HCT116 (cell line): Measurements from ENCODE around the gene RNF145. TPM values are rescaled to one million over a fixed set of nuclear protein-coding genes. Genes with fewer than 3 reads are reported as not detected.

ENCODE experiments used
- ATAC-seq: fragments of 200-7000 bp; cut with Tn5 transposase; 2 replicates; pipeline ENCODE4 v1.9.1; 2020; ENCODE audit warnings: mild to moderate bottlenecking, moderate library complexity
- BruUV-seq: library from RNA; stranded (reverse); fragments of 400-500 nt; replicated peaks from 2 replicates; lab custom pipeline; 2021; lab: Mats Ljungman, UMichigan
- CTCF ChIA-PET: fragments of 300-600 bp; sonication (Branson Sonifier 250); formaldehyde crosslinking; loops from one replicate; lab custom pipeline; 2021; ENCODE audit warnings: antibody characterized with exemption; lab: Charles Lee
- POLR2A ChIA-PET: fragments of 300-600, 350-600 bp; sonication (Branson Sonifier 250); formaldehyde crosslinking; loops from one replicate; lab custom pipeline; 2021; ENCODE audit warnings: antibody characterized with exemption; lab: Charles Lee
- RAD21 ChIA-PET, 2 experiments: fragments of 300-600 bp; sonication (Branson Sonifier 250); formaldehyde crosslinking; loops; one replicate each; lab custom pipeline; 2023; ENCODE audit warnings: low total read pairs in 2 of 2; ENCODE audit not compliant: uncharacterized antibody in 2 of 2, unreplicated experiment in 2 of 2, low non-redundant PET in 1 of 2; lab: Charles Lee
- DNase-seq: peaks from one replicate; pipeline ENCODE4 v3.0.0-alpha.2; 2010; ENCODE audit warnings: low read depth, low spot score
- H2AFZ ChIP-seq: fragments of 200-600 bp; shearing (Covaris generic), sonication (generic); 2 replicates; pipeline ENCODE4 v1.6.1; 2017; ENCODE audit warnings: low read depth, mixed run types, mixed read lengths, antibody characterized with exemption, low read length; ENCODE audit not compliant: poor library complexity, severe bottlenecking
- H3K27ac ChIP-seq: 2 replicates; pipeline ENCODE4 v1.5.1; 2012; ENCODE audit warnings: low read depth, low read length
- H3K27me3 ChIP-seq: fragments of 200-600 bp; sonication (generic); 2 replicates; pipeline ENCODE4 v1.6.1; 2016; ENCODE audit warnings: mixed run types, low read length, mixed read lengths; ENCODE audit not compliant: insufficient read depth
- H3K36me3 ChIP-seq, 2 experiments: fragments of 200-500 bp in 1 of 2; fragments of 200-600 bp in 1 of 2; sonication (Bioruptor generic) in 1 of 2; sonication (generic) in 1 of 2; 2 replicates each; pipeline versions ENCODE4 v1.5.1 to v1.6.1; 2014 to 2016; ENCODE audit warnings: low read length in 2 of 2, inconsistent platforms in 1 of 2, mixed read lengths in 1 of 2, mixed run types in 1 of 2; ENCODE audit not compliant: insufficient read depth in 2 of 2, control insufficient read depth in 1 of 2
- H3K4me1 ChIP-seq, 2 experiments: fragments of 200-600 bp in 1 of 2; sonication (generic) in 1 of 2; 2 replicates each; pipeline versions ENCODE4 v1.5.1 to v1.6.1; 2012 to 2017; ENCODE audit warnings: low read length in 2 of 2, inconsistent platforms in 1 of 2, mild to moderate bottlenecking in 1 of 2, mixed read lengths in 1 of 2, mixed run types in 1 of 2, moderate library complexity in 1 of 2; ENCODE audit not compliant: insufficient read depth in 2 of 2, control insufficient read depth in 1 of 2
- H3K4me2 ChIP-seq: fragments of 200-600 bp; sonication (generic); 2 replicates; pipeline ENCODE4 v1.6.1; 2017; ENCODE audit warnings: mixed run types, low read length, mixed read lengths
- H3K4me3 ChIP-seq, 2 experiments: fragments of 200-600 bp in 1 of 2; sonication (generic) in 1 of 2; replicated peaks in 1 of 2; 2 replicates each; pipeline ENCODE4 v1.5.1; 2011 to 2016; ENCODE audit warnings: low read length in 2 of 2, control low read depth in 1 of 2, low read depth in 1 of 2, mild to moderate bottlenecking in 1 of 2, mixed read lengths in 1 of 2, mixed run types in 1 of 2
- H3K79me2 ChIP-seq: fragments of 200-600 bp; sonication (generic); 2 replicates; pipeline ENCODE4 v1.6.1; 2017; ENCODE audit warnings: mild to moderate bottlenecking, mixed run types, low read length, moderate library complexity, mixed read lengths; ENCODE audit not compliant: insufficient read depth
- H3K9ac ChIP-seq: fragments of 200-600 bp; sonication (generic); 2 replicates; pipeline ENCODE4 v1.6.1; 2016; ENCODE audit warnings: low read length, mixed read lengths
- H3K9me2 ChIP-seq: fragments of 200-600 bp; sonication (generic), shearing (Covaris generic); 2 replicates; pipeline ENCODE4 v1.6.1; 2017; ENCODE audit warnings: mixed run types, mild to moderate bottlenecking, moderate library complexity; ENCODE audit not compliant: insufficient read depth
- H3K9me3 ChIP-seq, 2 experiments: fragments of 200-500 bp in 1 of 2; fragments of 200-600 bp in 1 of 2; sonication (Bioruptor generic) in 1 of 2; sonication (generic) in 1 of 2; 2 replicates each; pipeline ENCODE4 v1.6.1; 2014 to 2017; ENCODE audit warnings: low read length in 2 of 2, mixed read lengths in 2 of 2, inconsistent platforms in 1 of 2, low read depth in 1 of 2, mild to moderate bottlenecking in 1 of 2, mixed run types in 1 of 2, moderate library complexity in 1 of 2; ENCODE audit not compliant: control insufficient read depth in 1 of 2, insufficient read depth in 1 of 2
- H4K20me1 ChIP-seq: fragments of 200-600 bp; sonication (generic), shearing (Covaris generic); 2 replicates; pipeline ENCODE4 v1.6.1; 2017; ENCODE audit warnings: mixed run types, mild to moderate bottlenecking, moderate library complexity; ENCODE audit not compliant: insufficient read depth
- CBX3 ChIP-seq: IDR thresholded peaks from 2 replicates; pipeline ENCODE4 v1.6.1; 2012; ENCODE audit warnings: low read depth
- ELF1 ChIP-seq: IDR thresholded peaks from 2 replicates; pipeline ENCODE4 v1.6.1; 2012; ENCODE audit warnings: low read depth, borderline replicate concordance
- EZH2 ChIP-seq: fragments of 200-600 bp; sonication (generic); IDR thresholded peaks from 2 replicates; pipeline ENCODE4 v1.6.1; 2017; ENCODE audit warnings: antibody characterized with exemption, mixed run types
- POLR2A ChIP-seq: IDR thresholded peaks from 2 replicates; pipeline ENCODE4 v1.7.0; 2011; ENCODE audit warnings: borderline replicate concordance; ENCODE audit not compliant: insufficient read depth, insufficient read length; ENCODE audit errors: extremely low read depth
- POLR2AphosphoS5 ChIP-seq: IDR thresholded peaks from 2 replicates; pipeline ENCODE4 v1.6.1; 2011; ENCODE audit warnings: mild to moderate bottlenecking, low read depth, low read length, moderate library complexity
- SP1 ChIP-seq: IDR thresholded peaks from 2 replicates; pipeline ENCODE4 v1.6.1; 2012; ENCODE audit warnings: low read depth
- TCF7L2 ChIP-seq: IDR thresholded peaks from 2 replicates; pipeline ENCODE4 v1.7.0; 2011; ENCODE audit warnings: borderline replicate concordance, inconsistent platforms; ENCODE audit not compliant: insufficient read depth, insufficient read length; ENCODE audit errors: extremely low read depth
- intact Hi-C: fragments of 100-400 bp; cut with micrococcal nuclease; formaldehyde crosslinking; loops from 2 replicates; pipeline ENCODE4 v1.10.0; 2022
- total RNA-seq: library from RNA; stranded (reverse); gene quantifications from one replicate; pipeline ENCODE4 v1.2.1, GENCODE V29; 2021; ENCODE audit not compliant: unreplicated experiment

RNF145 gene
- total RNA-seq, 1 experiment from 2014 or later: 60.6 TPM

GRCh38 chr5:159199225-159199624 is 10.1 kb downstream of the RNF145 start:
- TSS peak; percentile 1 for BruUV-seq
- Histone ChIP-seq H3K4me2 (no peak overlapping the region), H3K27ac (no peak overlapping the region), H3K36me3 (peaks cover 4 to 10% of the 10 kb centered on the region in 2 experiments; a peak in 1 of 4 replicates), H2AFZ (no peak overlapping the region), H3K9me2 (no peaks in the 10 kb centered on the region)
- DNase-seq: no peak
- intact Hi-C loops: no loop called here
- CTCF ChIA-PET: no interaction called here
- TF ChIP-seq TCF7L2 (no peak), POLR2A (no peak), ELF1 (no peak)
- TF ChIP-seq, all 23 proteins: peak for 0
- Histone ChIP-seq H3K9me3 (no peaks in the 10 kb centered on the region), H3K27me3 (no peaks in the 10 kb centered on the region), H4K20me1 (0 out of 2 replicates have a peak, but pooled peaks cover 6% of the 10 kb centered on the region), H3K9ac (no peak overlapping the region), H3K4me3 (no peak overlapping the region), H3K79me2 (peaks cover 98% of the 10 kb centered on the region), H3K4me1 (no peaks in the 10 kb centered on the region)
- ChIA-PET POLR2A (no interaction called here), RAD21 (no interaction called here)
- no peak for ATAC-seq

- no peak for DNase-seq
- Histone ChIP-seq H3K27ac (no peak overlapping the region), H2AFZ (no peak overlapping the region), H3K36me3 (peaks cover 4 to 10% of the 10 kb centered on the region in 2 experiments; a peak in 1 of 4 replicates), H4K20me1 (0 out of 2 replicates have a peak, but pooled peaks cover 6% of the 10 kb centered on the region), H3K9ac (no peak overlapping the region), H3K9me3 (no peaks in the 10 kb centered on the region), H3K27me3 (no peaks in the 10 kb centered on the region), H3K79me2 (peaks cover 97% of the 10 kb centered on the region), H3K4me1 (no peaks in the 10 kb centered on the region), H3K4me2 (no peak overlapping the region), H3K9me2 (no peaks in the 10 kb centered on the region), H3K4me3 (no peak overlapping the region)
- intact Hi-C loops: no loop called here
- CTCF ChIA-PET: no interaction called here
- RAD21 ChIA-PET: no interaction called here
- ATAC-seq: no peak
- POLR2A ChIA-PET: no interaction called here
- TF ChIP-seq SP1: no peak
- no peak for TF ChIP-seq EZH2
- TF ChIP-seq CBX3: no peak
- no peak for TF ChIP-seq POLR2AphosphoS5
- no TSS peak for BruUV-seq
Observed at GRCh38 chr5:159198063-159199036, 11.0 kb downstream of the RNF145 start.
